Smooth muscle cell (in vitro differentiated cells): ENCODE data around the gene MOB2. TPM values are rescaled to one million over a fixed set of nuclear protein-coding genes. Genes with fewer than 3 reads are reported as not detected.
A peak's percentile ranks its signal among the peaks of the same experiment; 100 is the strongest.

Experiments
- DNase-seq: peaks from one replicate; lab custom pipeline; 2025; ENCODE audit not compliant: unreplicated experiment; lab: John Stamatoyannopoulos, UW
- H2AFZ ChIP-seq: fragments of 200-600 bp; sonication (generic); 2 replicates; pipeline ENCODE4 v1.6.0; 2016; ENCODE audit warnings: antibody characterized with exemption, low read depth, mild to moderate bottlenecking
- H3F3A ChIP-seq: fragments of 200-600 bp; sonication (generic); 2 replicates; pipeline ENCODE4 v1.6.0; 2017; ENCODE audit warnings: antibody characterized with exemption, low read depth
- H3K27ac ChIP-seq: fragments of 200-600 bp; sonication (generic); 2 replicates; pipeline ENCODE4 v1.5.1; 2016; ENCODE audit warnings: low read depth, mild to moderate bottlenecking
- H3K27me3 ChIP-seq: fragments of 200-600 bp; sonication (generic); 2 replicates; pipeline ENCODE4 v1.6.1; 2016; ENCODE audit warnings: low read depth, mild to moderate bottlenecking
- H3K36me3 ChIP-seq: fragments of 200-600 bp; sonication (generic); 2 replicates; pipeline ENCODE4 v1.5.1; 2016; ENCODE audit warnings: low read depth
- H3K4me1 ChIP-seq: fragments of 200-600 bp; sonication (generic); 2 replicates; pipeline ENCODE4 v1.5.1; 2016; ENCODE audit warnings: low read depth
- H3K4me2 ChIP-seq: fragments of 200-600 bp; sonication (generic); 2 replicates; pipeline ENCODE4 v1.6.0; 2016; ENCODE audit warnings: mild to moderate bottlenecking
- H3K4me3 ChIP-seq: fragments of 200-600 bp; sonication (generic); 2 replicates; pipeline ENCODE4 v1.5.1; 2016; ENCODE audit warnings: mild to moderate bottlenecking
- H3K79me2 ChIP-seq: fragments of 200-600 bp; sonication (generic); 2 replicates; pipeline ENCODE4 v1.6.0; 2016; ENCODE audit warnings: low read depth, mild to moderate bottlenecking
- H3K9ac ChIP-seq: fragments of 200-600 bp; sonication (generic); 2 replicates; pipeline ENCODE4 v1.6.0; 2016; ENCODE audit warnings: low read depth
- H3K9me3 ChIP-seq: fragments of 200-600 bp; sonication (generic); replicated peaks from 2 replicates; pipeline ENCODE4 v1.5.1; 2016; ENCODE audit warnings: low read depth
- H4K20me1 ChIP-seq: fragments of 200-600 bp; sonication (generic); 2 replicates; pipeline ENCODE4 v1.6.0; 2016; ENCODE audit warnings: low read depth
- CTCF ChIP-seq: fragments of 200-600 bp; sonication (generic); IDR thresholded peaks from 2 replicates; pipeline ENCODE4 v1.5.1; 2017; ENCODE audit warnings: borderline replicate concordance, mild to moderate bottlenecking, antibody characterized with exemption; ENCODE audit not compliant: insufficient read depth, poor library complexity, severe bottlenecking
- WGBS: methylation state at CpG from one replicate; pipeline ENCODE4 v1.1.7; 2016; ENCODE audit warnings: low lambda C conversion rate; 5-methylcytosine and 5-hydroxymethylcytosine counted together
- polyA plus RNA-seq: library from polyadenylated mRNA; unstranded; fragments of >200 nt; fragmentation: Nextera tagmentation; extraction: Ambion mirVana; gene quantifications from 2 replicates; pipeline ENCODE4 v1.2.1, GENCODE V29; 2016
- total RNA-seq: library from RNA; depleted of rRNA; stranded (reverse); fragments of >200 nt; gene quantifications from 2 replicates; pipeline ENCODE4 v1.2.3, GENCODE V29; 2014

Gene MOB2
- total and polyA plus RNA-seq, 2 experiments from 2014 or later: 2.5 to 24.0 TPM

DNA sequence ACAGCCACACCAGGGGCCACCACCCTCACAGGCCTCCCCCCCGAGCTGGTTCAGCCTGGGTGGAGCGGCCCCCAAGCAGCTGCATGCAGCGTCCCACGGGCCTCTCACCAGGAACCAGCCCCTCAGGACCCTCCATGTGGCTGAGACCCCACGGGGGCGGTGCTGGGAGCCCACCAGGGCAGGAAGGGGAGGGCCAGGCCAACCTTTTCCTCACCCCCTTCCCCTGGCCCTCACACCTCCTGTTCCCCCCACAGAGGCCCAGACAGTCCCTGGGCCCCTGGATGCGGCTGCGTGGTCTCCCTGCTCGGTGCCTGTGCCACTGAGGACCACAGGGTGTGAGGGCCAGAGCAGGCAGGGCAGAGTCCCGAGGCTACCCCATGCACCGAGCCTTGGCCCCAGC, 46.5 kb downstream of the MOB2 start:
- H2AFZ ChIP-seq: no peak overlapping the region
- no peaks in the 10 kb centered on the region for H3K36me3 ChIP-seq
- WGBS: 99% methylated on average over 6 of the region's 11 CpGs
- peaks cover 9% of the 10 kb centered on the region for H3K4me1 ChIP-seq
- no peak overlapping the region for H3K4me2 ChIP-seq
- no peaks in the 10 kb centered on the region for H3K79me2 ChIP-seq
- H3K9ac ChIP-seq: no peak overlapping the region
- no peak for TF ChIP-seq CTCF
- H3K27me3 ChIP-seq: no peaks in the 10 kb centered on the region
- H3K9me3 ChIP-seq: no peaks in the 10 kb centered on the region
- no peaks in the 10 kb centered on the region for H3F3A ChIP-seq
- no peak overlapping the region for H3K27ac ChIP-seq
- H3K4me3 ChIP-seq: no peak overlapping the region
- H4K20me1 ChIP-seq: no peaks in the 10 kb centered on the region
- no peak for DNase-seq

DNA sequence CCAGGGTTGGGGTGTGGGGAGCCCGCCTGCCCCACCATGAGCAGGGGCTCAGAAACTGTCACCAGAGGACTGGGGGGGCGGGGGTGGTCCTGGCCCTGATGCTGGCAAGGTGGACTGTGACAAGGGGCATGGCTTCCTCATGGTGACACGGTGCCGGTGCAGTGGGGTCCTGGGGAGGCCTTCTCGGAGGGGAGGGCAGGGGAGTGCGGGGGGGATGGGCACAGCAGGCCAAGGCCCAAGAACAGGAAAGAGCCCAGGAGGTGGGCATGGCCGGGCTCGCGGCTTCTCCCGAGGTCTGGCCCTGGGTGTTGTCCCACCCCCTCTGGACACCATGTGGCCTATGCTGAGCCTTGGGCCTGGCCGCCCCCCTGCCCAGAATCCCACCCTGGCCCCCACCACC, 47.2 kb downstream of the MOB2 start:
- Histone ChIP-seq H3K9me3 (no peaks in the 10 kb centered on the region), H3K79me2 (no peaks in the 10 kb centered on the region), H3K4me1 (peaks cover 9% of the 10 kb centered on the region), H3F3A (no peaks in the 10 kb centered on the region), H3K27ac (no peak overlapping the region), H3K36me3 (no peaks in the 10 kb centered on the region), H3K9ac (no peak overlapping the region), H3K27me3 (no peaks in the 10 kb centered on the region), H4K20me1 (no peaks in the 10 kb centered on the region), H3K4me2 (no peak overlapping the region), H2AFZ (no peak overlapping the region), H3K4me3 (no peak overlapping the region)
- 80% methylated on average over 5 of the region's 11 CpGs for WGBS
- TF ChIP-seq CTCF: no peak
- DNase-seq: no peak

GRCh38 chr11:1438967-1439330, 47.6 kb downstream of the MOB2 start:
- no peak for TF ChIP-seq CTCF

DNA sequence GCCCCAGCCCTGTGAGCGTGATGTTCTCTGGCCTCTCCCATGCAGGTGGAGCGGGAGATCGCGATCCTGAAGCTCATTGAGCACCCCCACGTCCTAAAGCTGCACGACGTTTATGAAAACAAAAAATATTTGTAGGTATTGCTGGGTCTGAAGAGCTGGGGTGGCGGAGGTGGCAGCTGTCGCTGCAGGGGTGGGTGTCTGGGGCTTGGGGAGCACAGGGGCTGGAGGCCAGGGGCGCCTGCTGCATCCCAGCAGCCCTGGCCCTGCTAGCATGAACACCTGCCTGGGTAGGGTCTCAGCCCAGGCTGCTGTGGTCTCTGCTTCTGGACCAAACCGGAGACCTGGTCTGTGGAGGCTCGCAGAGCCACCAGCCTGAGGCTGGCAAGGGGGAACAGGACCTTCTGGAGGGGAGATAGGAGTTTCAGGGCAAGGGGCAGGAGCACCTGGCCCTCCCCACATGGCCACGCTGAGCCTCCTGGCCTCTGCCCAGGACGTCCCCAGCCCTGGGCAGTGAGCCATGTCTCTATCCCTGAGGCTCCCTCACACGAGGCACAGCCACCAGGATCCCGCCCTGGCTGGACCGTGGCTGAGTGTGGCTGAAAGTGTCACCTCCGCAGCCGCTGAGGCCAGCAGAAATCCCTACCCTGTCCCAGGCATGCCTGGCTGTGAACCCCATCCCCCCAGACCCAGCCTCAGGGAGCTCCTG, 48.2 kb downstream of the MOB2 start:
- Histone ChIP-seq H3K79me2 (no peaks in the 10 kb centered on the region), H3K9ac (no peak overlapping the region), H2AFZ (no peak overlapping the region), H3K4me1 (peaks cover 9% of the 10 kb centered on the region), H3K4me2 (peak overlapping the region; percentile 61), H3F3A (no peaks in the 10 kb centered on the region), H3K27me3 (no peaks in the 10 kb centered on the region), H4K20me1 (no peaks in the 10 kb centered on the region), H3K27ac (no peak overlapping the region), H3K4me3 (no peak overlapping the region), H3K9me3 (no peaks in the 10 kb centered on the region), H3K36me3 (no peaks in the 10 kb centered on the region)
- TF ChIP-seq CTCF: no peak
- no peak for DNase-seq
- WGBS: 75% methylated on average over 19 of the region's 19 CpGs

More at GRCh38 chr11:1438967-1439330, 47.6 kb downstream of the MOB2 start:
- H4K20me1 ChIP-seq: no peaks in the 10 kb centered on the region
- no peaks in the 10 kb centered on the region for H3K36me3 ChIP-seq
- H3K4me3 ChIP-seq: no peak overlapping the region
- H3K4me1 ChIP-seq: peaks cover 9% of the 10 kb centered on the region
- H3K27me3 ChIP-seq: no peaks in the 10 kb centered on the region
- H3K79me2 ChIP-seq: no peaks in the 10 kb centered on the region
- no peaks in the 10 kb centered on the region for H3F3A ChIP-seq
- no peak overlapping the region for H3K9ac ChIP-seq
- no peak for DNase-seq
- no peak overlapping the region for H3K27ac ChIP-seq
- peak overlapping the region; percentile 61 for H3K4me2 ChIP-seq
- no peak overlapping the region for H2AFZ ChIP-seq
- no peaks in the 10 kb centered on the region for H3K9me3 ChIP-seq
- 82% methylated on average over 10 of the region's 11 CpGs for WGBS
